EL (cell line): Measurements from ENCODE around the gene RSRC1.
"Not testable (repeated sequence)": the region's sequence is repeated elsewhere in the genome, so short reads cannot be mapped to it uniquely, and the experiment has no call there.

Source experiments
- DNase-seq: peaks from one replicate; pipeline ENCODE4 v3.0.0-alpha.2; 2016

The RSRC1 gene

GRCh38 chr3:158337110-158337509, 227.2 kb downstream of the RSRC1 start:
- no peak for DNase-seq

- no peak for DNase-seq
These were observed 229.7 kb downstream of the RSRC1 start for GRCh38 chr3:158339638-158340037.

- DNase-seq: not testable (repeated sequence)
These were observed 231.1 kb downstream of the RSRC1 start for GRCh38 chr3:158340951-158341350.

GRCh38 chr3:158347966-158348365, 238.1 kb downstream of the RSRC1 start:
- DNase-seq: peak; percentile 12

- no peak for DNase-seq
These were observed 241.1 kb downstream of the RSRC1 start for GRCh38 chr3:158350971-158351370.

- no peak for DNase-seq
These were observed 242.7 kb downstream of the RSRC1 start for GRCh38 chr3:158352551-158352950.

GRCh38 chr3:158354713-158355112, 244.8 kb downstream of the RSRC1 start:
- DNase-seq: no peak

- no peak for DNase-seq
These were observed 246.0 kb downstream of the RSRC1 start for GRCh38 chr3:158355623-158356588.

- no peak for DNase-seq
These were observed 249.4 kb downstream of the RSRC1 start for GRCh38 chr3:158359339-158359738.

GRCh38 chr3:158360756-158361448, 251.0 kb downstream of the RSRC1 start:
- no peak for DNase-seq

GRCh38 chr3:158368271-158368670, 258.4 kb downstream of the RSRC1 start:
- DNase-seq: no peak

GRCh38 chr3:158369279-158369678, 259.4 kb downstream of the RSRC1 start:
- DNase-seq: no peak

GRCh38 chr3:158379517-158379916, 269.6 kb downstream of the RSRC1 start:
- DNase-seq: no peak

- no peak for DNase-seq
These were observed 271.5 kb downstream of the RSRC1 start for GRCh38 chr3:158381262-158381868.

GRCh38 chr3:158382479-158382878, 272.6 kb downstream of the RSRC1 start:
- no peak for DNase-seq

- no peak for DNase-seq
These were observed 274.1 kb downstream of the RSRC1 start for GRCh38 chr3:158384019-158384418.

GRCh38 chr3:158395421-158395820, 285.5 kb downstream of the RSRC1 start:
- peak; percentile 22 for DNase-seq

- no peak for DNase-seq
These were observed 292.7 kb downstream of the RSRC1 start for GRCh38 chr3:158402590-158402989.

GRCh38 chr3:158403013-158403412, 293.1 kb downstream of the RSRC1 start:
- DNase-seq: no peak

- no peak for DNase-seq
These were observed 294.3 kb downstream of the RSRC1 start for GRCh38 chr3:158404131-158404718.

GRCh38 chr3:158405507-158405906, 295.6 kb downstream of the RSRC1 start:
- DNase-seq: no peak

GRCh38 chr3:158407844-158408517, 298.1 kb downstream of the RSRC1 start:
- no peak for DNase-seq

- DNase-seq: not testable (repeated sequence)
These were observed 298.6 kb downstream of the RSRC1 start for GRCh38 chr3:158408518-158408897.
